Left lung (tissue), 14 donors: ENCODE results near the gene IQCB1. TPM values are rescaled to one million over a fixed set of nuclear protein-coding genes. Genes with fewer than 3 reads are reported as not detected.

Experiments
- ATAC-seq: fragments of 200-7000 bp; cut with Tn5 transposase; one replicate; pipeline ENCODE4 v1.9.1; 2020; ENCODE audit warnings: moderate library complexity
- DNase-seq, 4 donors: peaks; one replicate each; pipeline ENCODE4 v3.0.0-alpha.2; 2013 to 2020
- H3K27ac ChIP-seq, 2 donors: fragments of 200-600 bp; sonication (generic) in 1 of 2; one replicate each; pipeline versions ENCODE4 v1.5.0 to v1.8.0; 2020 to 2021
- H3K27me3 ChIP-seq, 2 donors: fragments of 200-600 bp; sonication (generic) in 1 of 2; one replicate each; pipeline versions ENCODE4 v1.5.0 to v1.8.0; 2020 to 2021
- H3K36me3 ChIP-seq, 2 donors: fragments of 200-600 bp; sonication (generic) in 1 of 2; one replicate each; pipeline versions ENCODE4 v1.5.0 to v1.8.0; 2020 to 2021
- H3K4me1 ChIP-seq, 2 donors: fragments of 200-600 bp; one replicate each; pipeline ENCODE4 v1.8.0; 2021
- H3K4me3 ChIP-seq, 2 donors: fragments of 200-600 bp; sonication (generic) in 1 of 2; one replicate each; pipeline versions ENCODE4 v1.5.0 to v1.8.0; 2020 to 2021; ENCODE audit warnings: mild to moderate bottlenecking in 1 of 2
- H3K9me3 ChIP-seq, 2 donors: fragments of 200-600 bp; sonication (generic) in 1 of 2; one replicate each; pipeline versions ENCODE4 v1.5.0 to v1.8.0; 2020 to 2021
- CTCF ChIP-seq, 2 donors: fragments of 200-600 bp; sonication (generic) in 1 of 2; IDR thresholded peaks; one replicate each; pipeline versions ENCODE4 v1.5.0 to v1.8.0; 2021; ENCODE audit warnings: antibody characterized with exemption in 2 of 2
- intact Hi-C, 2 donors: fragments of 100-400 bp; cut with DNase I; formaldehyde crosslinking; loops; one replicate each; pipeline versions ENCODE4 v1.11.2 to v1.14.2; 2022
- long read RNA-seq, 12 donors: library from polyadenylated mRNA in 2 of 12; unstranded in 2 of 12; transcript quantifications; one replicate each; pipeline ENCODE4 v2.0.0 and lab custom pipeline, GENCODE V29; 2019 to 2026
- polyA plus RNA-seq, 6 donors: library from polyadenylated mRNA; unstranded; fragments of 120-200 nt; gene quantifications; one replicate each; pipeline ENCODE4 v1.2.1, GENCODE V29; 2013; ENCODE audit not compliant: insufficient read length in 6 of 6
- total RNA-seq, 2 donors: library from RNA; stranded (reverse); fragmentation: NEBNext Ultra II Directional; extraction: Animal tissue kit (Norgen Biotek cat#: 25700); gene quantifications; one replicate each; pipeline ENCODE4 v1.2.1, GENCODE V29; 2021
- donor health status: DM: no; HTN: yes; CAD: no.
- donor health status: DM: no; HTN: no; CAD: no.

IQCB1 gene, protein sequence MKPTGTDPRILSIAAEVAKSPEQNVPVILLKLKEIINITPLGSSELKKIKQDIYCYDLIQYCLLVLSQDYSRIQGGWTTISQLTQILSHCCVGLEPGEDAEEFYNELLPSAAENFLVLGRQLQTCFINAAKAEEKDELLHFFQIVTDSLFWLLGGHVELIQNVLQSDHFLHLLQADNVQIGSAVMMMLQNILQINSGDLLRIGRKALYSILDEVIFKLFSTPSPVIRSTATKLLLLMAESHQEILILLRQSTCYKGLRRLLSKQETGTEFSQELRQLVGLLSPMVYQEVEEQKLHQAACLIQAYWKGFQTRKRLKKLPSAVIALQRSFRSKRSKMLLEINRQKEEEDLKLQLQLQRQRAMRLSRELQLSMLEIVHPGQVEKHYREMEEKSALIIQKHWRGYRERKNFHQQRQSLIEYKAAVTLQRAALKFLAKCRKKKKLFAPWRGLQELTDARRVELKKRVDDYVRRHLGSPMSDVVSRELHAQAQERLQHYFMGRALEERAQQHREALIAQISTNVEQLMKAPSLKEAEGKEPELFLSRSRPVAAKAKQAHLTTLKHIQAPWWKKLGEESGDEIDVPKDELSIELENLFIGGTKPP
- total RNA-seq (10 to 100 TPM; 11.9 to 23.9 TPM), polyA plus RNA-seq (10 to 100 TPM; 34.6 to 50.6 (median 40.2) TPM)
- long read RNA-seq, donor 1, partial matches to known transcripts = 0 of 2 reads
- long read RNA-seq, donor 1, other reads (novel, unspliced or antisense) = 0 of 2 reads
- long read RNA-seq, donor 2, partial matches to known transcripts = 0 of 6 reads
- long read RNA-seq, donor 2, other reads (novel, unspliced or antisense) = 0 of 6 reads
- long read RNA-seq, donor 3, partial matches to known transcripts = 0 of 4 reads
- long read RNA-seq, donor 3, other reads (novel, unspliced or antisense) = 0 of 4 reads
- long read RNA-seq, donor 4 = 0 reads
- long read RNA-seq, donor 5, partial matches to known transcripts = 0 of 5 reads
- long read RNA-seq, donor 5, other reads (novel, unspliced or antisense) = 0 of 5 reads
- long read RNA-seq, donor 6, partial matches to known transcripts = 0 of 6 reads
- long read RNA-seq, donor 6, other reads (novel, unspliced or antisense) = 0 of 6 reads
- long read RNA-seq, donor 7, partial matches to known transcripts = 0 of 4 reads
- long read RNA-seq, donor 7, other reads (novel, unspliced or antisense) = 0 of 4 reads
- long read RNA-seq, donor 8, partial matches to known transcripts = 0 of 5 reads
- long read RNA-seq, donor 8, other reads (novel, unspliced or antisense) = 0 of 5 reads
- long read RNA-seq, donor 9 = 0 reads
- long read RNA-seq, donor 10, partial matches to known transcripts = 1 of 2 reads
- long read RNA-seq, donor 10, other reads (novel, unspliced or antisense) = 1 of 2 reads
- long read RNA-seq, donor 11, partial matches to known transcripts = 0 of 1 reads
- long read RNA-seq, donor 11, other reads (novel, unspliced or antisense) = 0 of 1 reads
- long read RNA-seq, donor 12, partial matches to known transcripts = 0 of 3 reads
- long read RNA-seq, donor 12, other reads (novel, unspliced or antisense) = 0 of 3 reads

DNA sequence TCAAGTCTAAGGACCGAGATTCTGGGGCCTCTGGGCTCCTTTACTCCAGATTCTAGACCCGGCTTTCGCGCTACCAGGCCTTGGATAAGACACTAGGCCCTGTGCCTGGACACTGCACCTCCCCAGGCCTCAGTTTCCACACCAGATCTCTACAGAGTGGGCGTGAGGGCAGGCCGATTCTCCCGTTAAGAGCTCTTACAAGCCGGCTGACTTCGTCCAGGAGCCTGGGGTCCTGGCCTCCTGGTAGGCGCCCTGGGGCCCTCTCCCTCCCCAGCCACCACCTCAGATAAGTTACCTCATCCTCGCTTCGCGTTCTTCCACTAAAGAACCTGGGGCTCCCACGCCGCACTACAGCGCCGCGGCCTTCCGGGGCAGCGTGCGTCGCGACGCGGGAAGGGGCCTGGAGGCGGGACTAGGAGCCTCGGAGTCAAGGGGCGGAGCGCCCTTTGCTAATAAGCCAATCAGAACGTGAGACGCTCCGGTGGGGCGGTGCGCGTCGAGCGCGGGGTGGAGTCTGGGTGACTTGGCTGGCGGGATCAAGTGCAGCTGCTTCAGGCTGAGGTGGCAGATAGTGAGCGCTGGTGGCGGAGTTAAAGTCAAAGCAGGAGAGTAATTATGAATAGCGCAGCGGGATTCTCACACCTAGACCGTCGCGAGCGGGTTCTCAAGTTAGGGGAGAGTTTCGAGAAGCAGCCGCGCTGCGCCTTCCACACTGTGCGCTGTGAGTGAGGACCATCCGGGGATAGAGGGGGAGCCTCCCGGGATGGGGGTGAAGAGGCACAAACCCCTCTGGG lies at the start of gene IQCB1, which contains the start of gene EAF2:
Gene IQCB1, minus strand, starts transcription at position 390 of the 794 bp plus-strand sequence. CDS start 6,100 bp downstream, outside the sequence.
Gene EAF2, plus strand, starts transcription at position 539 of the 794 bp plus-strand sequence. Its CDS starts 77 bp downstream, at position 616.
- Histone ChIP-seq H3K4me3 (peak within 1 kb of the TSS; percentile 77 to 79), H3K36me3 (peaks cover 0 to 17% of the 10 kb centered on the region in 2 donors), H3K4me1 (peaks cover 7 to 21% of the 10 kb centered on the region in 2 donors), H3K9me3 (no peaks in the 10 kb centered on the region), H3K27ac (peak within 1 kb of the TSS; percentile 74 to 91), H3K27me3 (no peaks in the 10 kb centered on the region)
- no peak for TF ChIP-seq CTCF (IDR thresholded peaks at IDR 0.05)
- ATAC-seq (peak; percentile 100), DNase-seq (peak; percentile 96 to 98 (median 98))
- intact Hi-C loops = no loop called here

- ATAC-seq (peak; percentile 53), DNase-seq (no peak)
- no peak for TF ChIP-seq CTCF (IDR thresholded peaks at IDR 0.05)
- Histone ChIP-seq H3K4me3 (no peak overlapping the region), H3K9me3 (no peaks in the 10 kb centered on the region), H3K4me1 (no peaks in the 10 kb centered on the region), H3K27me3 (no peaks in the 10 kb centered on the region), H3K27ac (no peak overlapping the region), H3K36me3 (no peaks in the 10 kb centered on the region)
- intact Hi-C loops = no loop called here
These were observed 48.6 kb upstream of the IQCB1 start for GRCh38 chr3:121883507-121883906.

DNA sequence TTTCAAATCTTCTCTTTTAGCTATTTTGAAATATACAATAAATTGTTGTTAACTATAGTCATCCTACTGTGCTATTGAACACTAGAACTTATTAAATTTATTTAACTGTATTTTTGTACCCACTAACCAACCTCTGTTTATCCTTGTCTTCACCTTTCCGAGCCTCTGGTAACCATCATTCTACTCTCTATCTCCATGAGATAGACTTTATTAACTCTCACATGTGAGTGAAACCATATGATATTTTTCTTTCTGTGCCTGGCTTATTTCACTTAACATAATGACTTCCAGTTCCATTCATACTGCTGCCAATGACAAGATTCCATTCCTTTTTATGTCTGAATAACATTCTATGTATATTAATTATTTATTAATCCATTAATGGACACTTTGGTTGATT lies 43.6 kb upstream of the IQCB1 start:
- H3K4me1 ChIP-seq = no peaks in the 10 kb centered on the region
- DNase-seq = no peak
- no peaks in the 10 kb centered on the region for H3K27me3 ChIP-seq
- intact Hi-C loops = no loop called here
- no peaks in the 10 kb centered on the region for H3K9me3 ChIP-seq
- ATAC-seq = no peak
- peaks cover 0 to 6% of the 10 kb centered on the region in 2 donors for H3K36me3 ChIP-seq
- H3K4me3 ChIP-seq = no peak overlapping the region
- H3K27ac ChIP-seq = no peak overlapping the region
- no peak for TF ChIP-seq CTCF (IDR thresholded peaks at IDR 0.05)

GRCh38 chr3:121871430-121871829 lies 36.6 kb upstream of the IQCB1 start:
- no peak for TF ChIP-seq CTCF (IDR thresholded peaks at IDR 0.05)
- DNase-seq (no peak), ATAC-seq (no peak)
- Histone ChIP-seq H3K4me1 (no peaks in the 10 kb centered on the region), H3K9me3 (no peaks in the 10 kb centered on the region), H3K27ac (no peak overlapping the region), H3K4me3 (no peak overlapping the region), H3K27me3 (no peaks in the 10 kb centered on the region), H3K36me3 (peaks cover 0 to 14% of the 10 kb centered on the region in 2 donors)
- intact Hi-C loops = no loop called here
